ENCODE data around the gene GARIN5A.

GRCh38 chr19:50427997-50428425, 48.6 kb downstream of the GARIN5A start:
- TF ChIP-seq, protein P1, sequence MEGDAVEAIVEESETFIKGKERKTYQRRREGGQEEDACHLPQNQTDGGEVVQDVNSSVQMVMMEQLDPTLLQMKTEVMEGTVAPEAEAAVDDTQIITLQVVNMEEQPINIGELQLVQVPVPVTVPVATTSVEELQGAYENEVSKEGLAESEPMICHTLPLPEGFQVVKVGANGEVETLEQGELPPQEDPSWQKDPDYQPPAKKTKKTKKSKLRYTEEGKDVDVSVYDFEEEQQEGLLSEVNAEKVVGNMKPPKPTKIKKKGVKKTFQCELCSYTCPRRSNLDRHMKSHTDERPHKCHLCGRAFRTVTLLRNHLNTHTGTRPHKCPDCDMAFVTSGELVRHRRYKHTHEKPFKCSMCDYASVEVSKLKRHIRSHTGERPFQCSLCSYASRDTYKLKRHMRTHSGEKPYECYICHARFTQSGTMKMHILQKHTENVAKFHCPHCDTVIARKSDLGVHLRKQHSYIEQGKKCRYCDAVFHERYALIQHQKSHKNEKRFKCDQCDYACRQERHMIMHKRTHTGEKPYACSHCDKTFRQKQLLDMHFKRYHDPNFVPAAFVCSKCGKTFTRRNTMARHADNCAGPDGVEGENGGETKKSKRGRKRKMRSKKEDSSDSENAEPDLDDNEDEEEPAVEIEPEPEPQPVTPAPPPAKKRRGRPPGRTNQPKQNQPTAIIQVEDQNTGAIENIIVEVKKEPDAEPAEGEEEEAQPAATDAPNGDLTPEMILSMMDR (IDR thresholded peaks at IDR 0.05; ENCODE audit: insufficient read depth, low read length) = no peak
- TF ChIP-seq REST (IDR thresholded peaks at IDR 0.05; ENCODE audit: insufficient replicate concordance, low read depth) (no peak), POLR2AphosphoS5 (IDR thresholded peaks at IDR 0.05; ENCODE audit: low read depth) (peak; percentile 67), GABPA (IDR thresholded peaks at IDR 0.05; ENCODE audit: low read depth) (no peak), SPI1 (IDR thresholded peaks at IDR 0.05; ENCODE audit: borderline replicate concordance, low read depth) (peak; percentile 46; the same call in 1 of the 2 replicates)

Data from HL-60 (cell line).